ENCODE results near the gene HS6ST3. TPM values are rescaled to one million over a fixed set of nuclear protein-coding genes. Genes with fewer than 3 reads are reported as not detected.

HS6ST3 gene
- total RNA-seq, 1 donor: 0.36 TPM

GRCh38 chr13:96687191-96687590, 597.3 kb downstream of the HS6ST3 start:
- H3K4me3 ChIP-seq (ENCODE audit: low read depth, low read length): no peak overlapping the region
- no peak for TF ChIP-seq CTCF (IDR thresholded peaks at IDR 0.05; ENCODE audit: insufficient read depth, low read length)
- DNase-seq (ENCODE audit: low read depth): no peak

- DNase-seq (ENCODE audit: low read depth): no peak
- no peak for TF ChIP-seq CTCF (IDR thresholded peaks at IDR 0.05; ENCODE audit: insufficient read depth, low read length)
- no peak overlapping the region for H3K4me3 ChIP-seq (ENCODE audit: low read depth, low read length)
Measured at GRCh38 chr13:96690998-96691397, 601.1 kb downstream of the HS6ST3 start.

GRCh38 chr13:96696389-96696900, 606.5 kb downstream of the HS6ST3 start:
- no peak for TF ChIP-seq CTCF (IDR thresholded peaks at IDR 0.05; ENCODE audit: insufficient read depth, low read length)
- DNase-seq (ENCODE audit: low read depth): no peak
- H3K4me3 ChIP-seq (ENCODE audit: low read depth, low read length): no peak overlapping the region

- peak; percentile 19 for DNase-seq (ENCODE audit: low read depth)
- H3K4me3 ChIP-seq (ENCODE audit: low read depth, low read length): no peak overlapping the region
- no peak for TF ChIP-seq CTCF (IDR thresholded peaks at IDR 0.05; ENCODE audit: insufficient read depth, low read length)
Measured at GRCh38 chr13:96700657-96701056, 610.8 kb downstream of the HS6ST3 start.

GRCh38 chr13:96707146-96707545, 617.2 kb downstream of the HS6ST3 start:
- no peak for DNase-seq (ENCODE audit: low read depth)
- no peak for TF ChIP-seq CTCF (IDR thresholded peaks at IDR 0.05; ENCODE audit: insufficient read depth, low read length)
- H3K4me3 ChIP-seq (ENCODE audit: low read depth, low read length): no peak overlapping the region

- peak; percentile 21 for DNase-seq (ENCODE audit: low read depth)
- no peak overlapping the region for H3K4me3 ChIP-seq (ENCODE audit: low read depth, low read length)
- TF ChIP-seq CTCF (IDR thresholded peaks at IDR 0.05; ENCODE audit: insufficient read depth, low read length): no peak
Measured at GRCh38 chr13:96710166-96710862, 620.4 kb downstream of the HS6ST3 start.

GRCh38 chr13:96720446-96720845, 630.5 kb downstream of the HS6ST3 start:
- H3K4me3 ChIP-seq (ENCODE audit: low read depth, low read length): no peak overlapping the region
- TF ChIP-seq CTCF (IDR thresholded peaks at IDR 0.05; ENCODE audit: insufficient read depth, low read length): no peak
- DNase-seq (ENCODE audit: low read depth): no peak
